ENCODE measurements around the gene DPH1.
A peak's percentile ranks its signal among the peaks of the same experiment; 100 is the strongest.

Gene DPH1

GRCh38 chr17:2060681-2061440 is 30.9 kb downstream of the DPH1 start:
- Mint-ChIP-seq H3K27me3 (no peaks in the 10 kb centered on the region), H3K4me1 (ENCODE audit: low read depth in 2 of 2) (peaks cover 15 to 23% of the 10 kb centered on the region in 2 donors), H3K4me3 (no peak overlapping the region), H3K27ac (peak overlapping the region; percentile 61 to 83), H3K9me3 (no peaks in the 10 kb centered on the region), H3K36me3 (ENCODE audit: insufficient read depth) (peaks cover 34% of the 10 kb centered on the region)
- no peak for ATAC-seq (replicated peaks)
- DNase-seq = no peak

- no peak overlapping the region for H3K4me3 Mint-ChIP-seq
- H3K9me3 Mint-ChIP-seq = no peaks in the 10 kb centered on the region
- ATAC-seq (replicated peaks) (no peak), DNase-seq (no peak)
- peaks cover 14 to 27% of the 10 kb centered on the region in 2 donors for H3K4me1 Mint-ChIP-seq (ENCODE audit: low read depth in 2 of 2)
- no peak overlapping the region for H3K27ac Mint-ChIP-seq
- peaks cover 33% of the 10 kb centered on the region for H3K36me3 Mint-ChIP-seq (ENCODE audit: insufficient read depth)
- no peaks in the 10 kb centered on the region for H3K27me3 Mint-ChIP-seq
Measured at GRCh38 chr17:2061441-2061958, 31.5 kb downstream of the DPH1 start.

- H3K4me3 Mint-ChIP-seq = no peak overlapping the region
- H3K4me1 Mint-ChIP-seq (ENCODE audit: low read depth in 2 of 2) = peaks cover 13 to 37% of the 10 kb centered on the region in 2 donors
- H3K27ac Mint-ChIP-seq = peak overlapping the region; percentile 19 to 79
- ATAC-seq (replicated peaks) (no peak), DNase-seq (no peak)
- no peaks in the 10 kb centered on the region for H3K27me3 Mint-ChIP-seq
- H3K36me3 Mint-ChIP-seq (ENCODE audit: insufficient read depth) = peaks cover 29% of the 10 kb centered on the region
- no peaks in the 10 kb centered on the region for H3K9me3 Mint-ChIP-seq
Measured at GRCh38 chr17:2062571-2063183, 32.7 kb downstream of the DPH1 start.

- Mint-ChIP-seq H3K27me3 (no peaks in the 10 kb centered on the region), H3K4me1 (ENCODE audit: low read depth in 2 of 2) (peaks cover 13 to 45% of the 10 kb centered on the region in 2 donors), H3K4me3 (peak overlapping the region; percentile 28 to 33), H3K36me3 (ENCODE audit: insufficient read depth) (peaks cover 23% of the 10 kb centered on the region), H3K27ac (peak overlapping the region in 1 of 2 donors; percentile 19), H3K9me3 (no peaks in the 10 kb centered on the region)
- ATAC-seq (replicated peaks) = peak; percentile 26
- DNase-seq = no peak
Measured at GRCh38 chr17:2063261-2064146, 33.6 kb downstream of the DPH1 start.

- peak overlapping the region; percentile 92 for H3K27ac Mint-ChIP-seq
- peaks cover 21% of the 10 kb centered on the region for H3K36me3 Mint-ChIP-seq (ENCODE audit: insufficient read depth)
Measured at GRCh38 chr17:2064147-2064489, 34.2 kb downstream of the DPH1 start.

GRCh38 chr17:2064520-2064971 is 34.6 kb downstream of the DPH1 start:
- Mint-ChIP-seq H3K27ac (peak overlapping the region; percentile 92), H3K4me3 (peak overlapping the region; percentile 33 to 45), H3K36me3 (ENCODE audit: insufficient read depth) (peaks cover 19% of the 10 kb centered on the region), H3K27me3 (no peaks in the 10 kb centered on the region), H3K9me3 (no peaks in the 10 kb centered on the region), H3K4me1 (ENCODE audit: low read depth in 2 of 2) (peaks cover 17 to 55% of the 10 kb centered on the region in 2 donors)
- DNase-seq = no peak
- ATAC-seq (replicated peaks) = peak; percentile 30

More at GRCh38 chr17:2064147-2064489, 34.2 kb downstream of the DPH1 start:
- Mint-ChIP-seq H3K4me3 (peak overlapping the region in 1 of 2 donors; percentile 28), H3K27me3 (no peaks in the 10 kb centered on the region), H3K4me1 (ENCODE audit: low read depth in 2 of 2) (peaks cover 19 to 51% of the 10 kb centered on the region in 2 donors), H3K9me3 (no peaks in the 10 kb centered on the region)
- no peak for ATAC-seq (replicated peaks)
- no peak for DNase-seq

- peak overlapping the region; percentile 92 for H3K27ac Mint-ChIP-seq
Measured at GRCh38 chr17:2064980-2065785, 35.2 kb downstream of the DPH1 start.

GRCh38 chr17:2065949-2066400 is 36.0 kb downstream of the DPH1 start:
- H3K36me3 Mint-ChIP-seq (ENCODE audit: insufficient read depth) = peaks cover 24% of the 10 kb centered on the region
- ATAC-seq (replicated peaks) = no peak

More at GRCh38 chr17:2064980-2065785, 35.2 kb downstream of the DPH1 start:
- H3K4me1 Mint-ChIP-seq (ENCODE audit: low read depth in 2 of 2) = peaks cover 22 to 59% of the 10 kb centered on the region in 2 donors
- ATAC-seq (replicated peaks) = peak; percentile 57
- peaks cover 19% of the 10 kb centered on the region for H3K36me3 Mint-ChIP-seq (ENCODE audit: insufficient read depth)
- no peaks in the 10 kb centered on the region for H3K9me3 Mint-ChIP-seq
- DNase-seq = peak; percentile 41 to 50 (median 42)
- no peaks in the 10 kb centered on the region for H3K27me3 Mint-ChIP-seq
- H3K4me3 Mint-ChIP-seq = peak overlapping the region; percentile 33 to 45

GRCh38 chr17:2067048-2067561 is 37.2 kb downstream of the DPH1 start:
- DNase-seq (no peak), ATAC-seq (replicated peaks) (no peak)
- H3K4me3 Mint-ChIP-seq = peak overlapping the region in 1 of 2 donors; percentile 54
- peak overlapping the region in 1 of 2 donors; percentile 93 for H3K27ac Mint-ChIP-seq
- no peaks in the 10 kb centered on the region for H3K27me3 Mint-ChIP-seq
- no peaks in the 10 kb centered on the region for H3K9me3 Mint-ChIP-seq
- peaks cover 22% of the 10 kb centered on the region for H3K36me3 Mint-ChIP-seq (ENCODE audit: insufficient read depth)
- peaks cover 32 to 66% of the 10 kb centered on the region in 2 donors for H3K4me1 Mint-ChIP-seq (ENCODE audit: low read depth in 2 of 2)

More at GRCh38 chr17:2065949-2066400, 36.0 kb downstream of the DPH1 start:
- no peaks in the 10 kb centered on the region for H3K27me3 Mint-ChIP-seq
- peak overlapping the region in 1 of 2 donors; percentile 92 for H3K27ac Mint-ChIP-seq
- no peak overlapping the region for H3K4me3 Mint-ChIP-seq
- no peaks in the 10 kb centered on the region for H3K9me3 Mint-ChIP-seq
- H3K4me1 Mint-ChIP-seq (ENCODE audit: low read depth in 2 of 2) = peaks cover 27 to 61% of the 10 kb centered on the region in 2 donors
- DNase-seq = no peak

- DNase-seq (no peak), ATAC-seq (replicated peaks) (no peak)
- H3K4me1 Mint-ChIP-seq (ENCODE audit: low read depth in 2 of 2) = peaks cover 32 to 66% of the 10 kb centered on the region in 2 donors
- peaks cover 22% of the 10 kb centered on the region for H3K36me3 Mint-ChIP-seq (ENCODE audit: insufficient read depth)
- H3K9me3 Mint-ChIP-seq = no peaks in the 10 kb centered on the region
- H3K27ac Mint-ChIP-seq = peak overlapping the region in 1 of 2 donors; percentile 93
- peak overlapping the region in 1 of 2 donors; percentile 54 for H3K4me3 Mint-ChIP-seq
- H3K27me3 Mint-ChIP-seq = no peaks in the 10 kb centered on the region
Measured at GRCh38 chr17:2067608-2068024, 37.7 kb downstream of the DPH1 start.

GRCh38 chr17:2068031-2068518 is 38.1 kb downstream of the DPH1 start:
- Mint-ChIP-seq H3K36me3 (ENCODE audit: insufficient read depth) (peaks cover 22% of the 10 kb centered on the region), H3K4me1 (ENCODE audit: low read depth in 2 of 2) (peaks cover 33 to 66% of the 10 kb centered on the region in 2 donors), H3K9me3 (no peaks in the 10 kb centered on the region), H3K27me3 (no peaks in the 10 kb centered on the region), H3K4me3 (peak overlapping the region in 1 of 2 donors; percentile 54), H3K27ac (peak overlapping the region; percentile 92 to 93)
- DNase-seq (no peak), ATAC-seq (replicated peaks) (no peak)

GRCh38 chr17:2068519-2069051 is 38.6 kb downstream of the DPH1 start:
- peaks cover 17% of the 10 kb centered on the region for H3K36me3 Mint-ChIP-seq (ENCODE audit: insufficient read depth)
- DNase-seq (no peak), ATAC-seq (replicated peaks) (peak; percentile 26)
- H3K4me1 Mint-ChIP-seq (ENCODE audit: low read depth in 2 of 2) = peaks cover 33 to 64% of the 10 kb centered on the region in 2 donors
- peak overlapping the region; percentile 42 to 54 for H3K4me3 Mint-ChIP-seq
- H3K9me3 Mint-ChIP-seq = no peaks in the 10 kb centered on the region
- H3K27ac Mint-ChIP-seq = peak overlapping the region; percentile 92 to 93
- H3K27me3 Mint-ChIP-seq = no peaks in the 10 kb centered on the region

Data from effector memory CD8-positive, alpha-beta T cell (primary cell).